Measurements from ENCODE around the gene CMTR1.

GRCh38 chr6:37511910-37512399 is 78.9 kb downstream of the CMTR1 start:
- TF ChIP-seq GATA2 (IDR thresholded peaks at IDR 0.05; ENCODE audit: low read depth, low read length) (no peak), GATA3 (IDR thresholded peaks at IDR 0.05; ENCODE audit: low read depth, low read length) (no peak)

Measured in SH-SY5Y (cell line).